Measurements from ENCODE around the gene PDLIM7.

- TF ChIP-seq CTCF (conservative IDR thresholded peaks at IDR 0.05; ENCODE audit: low read depth, low read length) (no peak), EZH2 (IDR thresholded peaks at IDR 0.05; ENCODE audit: borderline replicate concordance, low read depth, low read length, poor library complexity, severe bottlenecking) (no peak)
These were observed 42.0 kb upstream of the PDLIM7 start for GRCh38 chr5:177539411-177539810.
